M059J (cell line): ENCODE results near the gene LHFPL3. TPM values are rescaled to one million over a fixed set of nuclear protein-coding genes. Genes with fewer than 3 reads are reported as not detected.
"Not testable (repeated sequence)": the region's sequence is repeated elsewhere in the genome, so short reads cannot be mapped to it uniquely, and the experiment has no call there.

Experiments
- DNase-seq: peaks from one replicate; pipeline ENCODE4 v3.0.0-alpha.2; 2012; ENCODE audit warnings: low read depth
- total RNA-seq: library from RNA; depleted of rRNA; stranded (reverse); fragments of >200 nt; shearing (Covaris generic); gene quantifications from 2 replicates; pipeline ENCODE4 v1.2.3, GENCODE V29; 2014

LHFPL3 gene
- total RNA-seq, 1 experiment from 2014 or later: not detected

- not testable (repeated sequence) for DNase-seq
Observed at GRCh38 chr7:104595591-104595990, 267.2 kb downstream of the LHFPL3 start.

GRCh38 chr7:104603957-104604356 lies 275.6 kb downstream of the LHFPL3 start:
- DNase-seq: no peak

- DNase-seq: no peak
Observed at GRCh38 chr7:104604706-104605105, 276.3 kb downstream of the LHFPL3 start.

- no peak for DNase-seq
Observed at GRCh38 chr7:104621321-104621720, 292.9 kb downstream of the LHFPL3 start.

GRCh38 chr7:104625956-104626355 lies 297.6 kb downstream of the LHFPL3 start:
- no peak for DNase-seq

GRCh38 chr7:104627516-104627915 lies 299.1 kb downstream of the LHFPL3 start:
- peak; percentile 18 for DNase-seq

GRCh38 chr7:104628017-104628416 lies 299.6 kb downstream of the LHFPL3 start:
- DNase-seq: no peak

- DNase-seq: no peak
Observed at GRCh38 chr7:104629408-104629807, 301.0 kb downstream of the LHFPL3 start.

GRCh38 chr7:104640506-104640905 lies 312.1 kb downstream of the LHFPL3 start:
- no peak for DNase-seq

GRCh38 chr7:104642560-104642959 lies 314.2 kb downstream of the LHFPL3 start:
- no peak for DNase-seq

GRCh38 chr7:104643587-104644217 lies 315.3 kb downstream of the LHFPL3 start:
- peak; percentile 5 for DNase-seq

GRCh38 chr7:104650991-104651640 lies 322.7 kb downstream of the LHFPL3 start:
- no peak for DNase-seq

- DNase-seq: no peak
Observed at GRCh38 chr7:104652434-104652833, 324.0 kb downstream of the LHFPL3 start.

GRCh38 chr7:104652865-104653264 lies 324.5 kb downstream of the LHFPL3 start:
- no peak for DNase-seq

GRCh38 chr7:104653825-104654401 lies 325.5 kb downstream of the LHFPL3 start:
- no peak for DNase-seq

GRCh38 chr7:104655592-104655991 lies 327.2 kb downstream of the LHFPL3 start:
- DNase-seq: no peak

GRCh38 chr7:104656467-104656866 lies 328.1 kb downstream of the LHFPL3 start:
- no peak for DNase-seq

- no peak for DNase-seq
Observed at GRCh38 chr7:104657134-104657533, 328.7 kb downstream of the LHFPL3 start.

- no peak for DNase-seq
Observed at GRCh38 chr7:104661575-104661974, 333.2 kb downstream of the LHFPL3 start.

- no peak for DNase-seq
Observed at GRCh38 chr7:104664648-104665047, 336.2 kb downstream of the LHFPL3 start.

- DNase-seq: no peak
Observed at GRCh38 chr7:104677587-104677986, 349.2 kb downstream of the LHFPL3 start.

GRCh38 chr7:104679085-104679484 lies 350.7 kb downstream of the LHFPL3 start:
- no peak for DNase-seq

GRCh38 chr7:104686286-104686685 lies 357.9 kb downstream of the LHFPL3 start:
- DNase-seq: no peak
